ENCODE data around the gene RTEL1.

The RTEL1 gene

GRCh38 chr20:63678667-63679465 is 20.8 kb downstream of the RTEL1 start:
- Histone ChIP-seq H3K4me3 (no peak overlapping the region), H3K9me3 (no peaks in the 10 kb centered on the region), H3K27me3 (no peaks in the 10 kb centered on the region), H3K36me3 (peaks cover 9 to 64% (median 47%) of the 10 kb centered on the region in 3 donors), H3K27ac (no peak overlapping the region), H3K4me1 (peaks cover 6 to 25% (median 22%) of the 10 kb centered on the region in 4 donors)
- intact Hi-C loops (cut with DNase I; ENCODE audit: low total_unique reads): no loop called here
- no peak for TF ChIP-seq CTCF (IDR thresholded peaks at IDR 0.05)
- no peak for DNase-seq

- H3K4me1 ChIP-seq: peaks cover 6 to 25% (median 22%) of the 10 kb centered on the region in 4 donors
- no peak for TF ChIP-seq CTCF (IDR thresholded peaks at IDR 0.05)
- no peaks in the 10 kb centered on the region for H3K27me3 ChIP-seq
- H3K36me3 ChIP-seq: peaks cover 4 to 54% (median 39%) of the 10 kb centered on the region in 3 donors
- intact Hi-C loops (cut with DNase I; ENCODE audit: low total_unique reads): no loop called here
- no peak for DNase-seq
- H3K4me3 ChIP-seq: no peak overlapping the region
- no peak overlapping the region for H3K27ac ChIP-seq
- no peaks in the 10 kb centered on the region for H3K9me3 ChIP-seq
Observed at GRCh38 chr20:63679799-63680305, 21.7 kb downstream of the RTEL1 start.

- Histone ChIP-seq H3K4me1 (peaks cover 6 to 25% (median 22%) of the 10 kb centered on the region in 4 donors), H3K27ac (peak overlapping the region; percentile 36 to 90), H3K9me3 (no peaks in the 10 kb centered on the region), H3K4me3 (no peak overlapping the region), H3K36me3 (peaks cover 4 to 49% (median 34%) of the 10 kb centered on the region in 3 donors), H3K27me3 (no peaks in the 10 kb centered on the region)
- intact Hi-C loops (cut with DNase I; ENCODE audit: low total_unique reads): no loop called here
- DNase-seq: no peak
- no peak for TF ChIP-seq CTCF (IDR thresholded peaks at IDR 0.05)
Observed at GRCh38 chr20:63680427-63680826, 22.3 kb downstream of the RTEL1 start.

- TF ChIP-seq CTCF (IDR thresholded peaks at IDR 0.05): no peak
- H3K4me1 ChIP-seq: peaks cover 6 to 26% (median 22%) of the 10 kb centered on the region in 4 donors
Observed at GRCh38 chr20:63680857-63681608, 22.9 kb downstream of the RTEL1 start.

GRCh38 chr20:63681609-63682142 is 23.6 kb downstream of the RTEL1 start:
- intact Hi-C loops (cut with DNase I; ENCODE audit: low total_unique reads): no loop called here
- Histone ChIP-seq H3K4me3 (no peak overlapping the region), H3K27me3 (no peaks in the 10 kb centered on the region), H3K36me3 (peaks cover 4 to 42% (median 22%) of the 10 kb centered on the region in 3 donors), H3K9me3 (no peaks in the 10 kb centered on the region), H3K27ac (peak overlapping the region; percentile 69 to 90), H3K4me1 (peaks cover 6 to 33% (median 29%) of the 10 kb centered on the region in 4 donors)
- no peak for DNase-seq
- no peak for TF ChIP-seq CTCF (IDR thresholded peaks at IDR 0.05)

More at GRCh38 chr20:63680857-63681608, 22.9 kb downstream of the RTEL1 start:
- no peak for DNase-seq
- Histone ChIP-seq H3K36me3 (peaks cover 4 to 43% (median 28%) of the 10 kb centered on the region in 3 donors), H3K4me3 (no peak overlapping the region), H3K27me3 (no peaks in the 10 kb centered on the region), H3K27ac (peak overlapping the region; percentile 69 to 90), H3K9me3 (no peaks in the 10 kb centered on the region)
- intact Hi-C loops (cut with DNase I; ENCODE audit: low total_unique reads): no loop called here
